ENCODE data around the gene CD52. TPM values are rescaled to one million over a fixed set of nuclear protein-coding genes. Genes with fewer than 3 reads are reported as not detected.

The CD52 gene
- total RNA-seq, 6 experiments from 2014 or later = 2.8 to 17.6 (median 8.5) TPM

- Histone ChIP-seq H3K27me3 (no peaks in the 10 kb centered on the region), H3K36me3 (no peaks in the 10 kb centered on the region), H3K27ac (no peak overlapping the region), H3K4me1 (no peaks in the 10 kb centered on the region), H3K9me3 (no peaks in the 10 kb centered on the region), H3K4me3 (no peak overlapping the region)
- intact Hi-C loops (cut with DNase I) = loop anchor here (10.0 kb wide), 2 partner anchors 73 to 83 kb away; partner anchors contain the start of gene SH3BGRL3 (in 1 of the 2)
- TF ChIP-seq POLR2A (IDR thresholded peaks at IDR 0.05) (no peak), CTCF (IDR thresholded peaks at IDR 0.05) (no peak)
- DNase-seq (no peak), ATAC-seq (no peak)
- 85% methylated on average over 3 of the region's 6 CpGs for WGBS (ENCODE audit: insufficient coverage, low coverage, low lambda C conversion rate, missing lambda C conversion rate)
Observed at GRCh38 chr1:26367441-26367840, 49.7 kb downstream of the CD52 start.

GRCh38 chr1:26368006-26368405 is 50.2 kb downstream of the CD52 start:
- DNase-seq (no peak), ATAC-seq (no peak)
- H3K27me3 ChIP-seq = no peaks in the 10 kb centered on the region
- no peaks in the 10 kb centered on the region for H3K36me3 ChIP-seq
- H3K9me3 ChIP-seq = no peaks in the 10 kb centered on the region
- no peak for TF ChIP-seq CTCF (IDR thresholded peaks at IDR 0.05)
- no peak for TF ChIP-seq POLR2A (IDR thresholded peaks at IDR 0.05)
- H3K4me3 ChIP-seq = no peak overlapping the region
- H3K27ac ChIP-seq = no peak overlapping the region
- H3K4me1 ChIP-seq = no peaks in the 10 kb centered on the region
- 100% methylated on average over 1 of the region's 4 CpGs for WGBS (ENCODE audit: insufficient coverage, low coverage, low lambda C conversion rate, missing lambda C conversion rate)
- intact Hi-C loops (cut with DNase I) = loop anchor here (10.0 kb wide), 2 partner anchors 73 to 83 kb away; partner anchors contain the start of gene SH3BGRL3 (in 1 of the 2)

DNA sequence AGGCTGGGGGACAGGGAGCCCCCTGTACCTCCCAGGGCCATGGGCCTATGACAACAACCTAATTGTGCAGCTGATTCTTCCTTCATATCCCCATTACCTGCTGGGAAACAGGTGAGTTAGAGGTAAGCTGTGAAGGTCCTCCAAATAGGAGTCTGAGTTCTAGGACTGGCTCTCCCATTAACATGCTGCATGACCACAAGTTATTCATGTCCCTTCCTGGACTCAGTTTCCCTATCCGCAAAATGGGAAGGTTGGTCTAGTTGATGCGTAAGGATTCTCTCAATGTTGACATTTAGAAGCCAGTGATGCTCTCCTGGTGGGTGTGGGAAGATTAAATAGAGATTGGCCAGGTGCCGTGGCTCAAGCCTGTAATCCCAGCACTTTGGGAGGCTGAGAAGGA is 50.7 kb downstream of the CD52 start:
- no peaks in the 10 kb centered on the region for H3K4me1 ChIP-seq
- H3K27ac ChIP-seq = no peak overlapping the region
- intact Hi-C loops (cut with DNase I) = loop anchor here (10.0 kb wide), 2 partner anchors 74 to 84 kb away; partner anchors contain the start of gene SH3BGRL3 (in 1 of the 2)
- 90% methylated on average over 3 of the region's 3 CpGs for WGBS (ENCODE audit: insufficient coverage, low coverage, low lambda C conversion rate, missing lambda C conversion rate)
- no peaks in the 10 kb centered on the region for H3K36me3 ChIP-seq
- no peak for DNase-seq
- TF ChIP-seq POLR2A (IDR thresholded peaks at IDR 0.05) (no peak), CTCF (IDR thresholded peaks at IDR 0.05) (no peak)
- no peak overlapping the region for H3K4me3 ChIP-seq
- no peak for ATAC-seq
- no peaks in the 10 kb centered on the region for H3K9me3 ChIP-seq
- H3K27me3 ChIP-seq = no peaks in the 10 kb centered on the region

Other genes starting within 250 kb of the CD52 start
- gene PDIK1L, start 206.1 kb upstream of the CD52 start, total RNA-seq = 1 to 10 TPM; 3.8 to 7.5 (median 5.1) TPM
- gene FAM110D, start 158.9 kb upstream of the CD52 start, total RNA-seq = under 1 TPM; 0.22 to 0.53 (median 0.34) TPM
- not detected for gene C1orf232, start 149.0 kb upstream of the CD52 start, total RNA-seq
- 10 to 100 TPM; 16.8 to 39.6 (median 20.7) TPM for gene ZNF593, start 148.1 kb upstream of the CD52 start, total RNA-seq
- not detected for gene ZNF593OS, start 146.1 kb upstream of the CD52 start, total RNA-seq
- 1 to 10 TPM in 4 of 6 experiments, under 1 TPM in 2; 0.72 to 1.4 (median 1.1) TPM for gene CNKSR1, start 140.5 kb upstream of the CD52 start, total RNA-seq
- gene CATSPER4, start 127.4 kb upstream of the CD52 start, total RNA-seq = not detected
- gene CEP85, start 83.8 kb upstream of the CD52 start, total RNA-seq = 1 to 10 TPM; 5.2 to 7.8 (median 5.8) TPM
- gene SH3BGRL3, start 37.9 kb upstream of the CD52 start, total RNA-seq = 10 to 100 TPM; 26.3 to 61.8 (median 34.9) TPM
- gene UBXN11, start 11.3 kb upstream of the CD52 start, total RNA-seq = 10 to 100 TPM in 1 of 6 experiments, 1 to 10 TPM in 5; 4.3 to 11.3 (median 7.0) TPM
- 1 to 10 TPM in 2 of 6 experiments, under 1 TPM in 1, not detected in 3; 0.81 to 1.9 (median 1.7) TPM for gene CRYBG2, start 36.2 kb downstream of the CD52 start, total RNA-seq
- under 1 TPM in 1 of 6 experiments, not detected in 5; 0.19 TPM for gene ZNF683, start 54.8 kb downstream of the CD52 start, total RNA-seq
- gene LIN28A, start 92.9 kb downstream of the CD52 start, total RNA-seq = under 1 TPM in 1 of 6 experiments, not detected in 5; 0.09 TPM
- gene DHDDS, start 114.4 kb downstream of the CD52 start, total RNA-seq = 10 to 100 TPM; 20.0 to 48.6 (median 24.9) TPM
- 10 to 100 TPM; 64.1 to 99.6 (median 83.6) TPM for gene HMGN2, start 154.5 kb downstream of the CD52 start, total RNA-seq
- gene RPS6KA1, start 211.8 kb downstream of the CD52 start, total RNA-seq = 10 to 100 TPM in 4 of 6 experiments, 1 to 10 TPM in 2; 6.2 to 42.6 (median 20.9) TPM